T follicular helper cell (primary cell): Measurements from ENCODE around the gene ITGB6.

ENCODE experiments used
- DNase-seq: peaks from one replicate; pipeline ENCODE4 v3.0.0-alpha.2; 2020; ENCODE audit warnings: low read depth

The ITGB6 gene

GRCh38 chr2:160221391-160222276 lies 21.6 kb upstream of the ITGB6 start:
- DNase-seq = no peak

GRCh38 chr2:160220545-160221009 lies 20.5 kb upstream of the ITGB6 start:
- no peak for DNase-seq

- no peak for DNase-seq
Measured at GRCh38 chr2:160220026-160220425, 20.0 kb upstream of the ITGB6 start.

- DNase-seq = no peak
Measured at GRCh38 chr2:160214461-160215445, 14.7 kb upstream of the ITGB6 start.

- DNase-seq = no peak
Measured at GRCh38 chr2:160213511-160213910, 13.4 kb upstream of the ITGB6 start.

- peak; percentile 49 for DNase-seq
Measured at GRCh38 chr2:160210599-160211138, 10.6 kb upstream of the ITGB6 start.

GRCh38 chr2:160209516-160209856 lies 9.4 kb upstream of the ITGB6 start:
- DNase-seq = no peak

- no peak for DNase-seq
Measured at GRCh38 chr2:160208655-160209515, 8.8 kb upstream of the ITGB6 start.

- no peak for DNase-seq
Measured at GRCh38 chr2:160207804-160208654, 8.0 kb upstream of the ITGB6 start.

- no peak for DNase-seq
Measured at GRCh38 chr2:160207271-160207670, 7.2 kb upstream of the ITGB6 start.

- no peak for DNase-seq
Measured at GRCh38 chr2:160206436-160206835, 6.4 kb upstream of the ITGB6 start.

GRCh38 chr2:160205505-160205904 lies 5.4 kb upstream of the ITGB6 start:
- DNase-seq = no peak

GRCh38 chr2:160203422-160203821 lies 3.4 kb upstream of the ITGB6 start:
- no peak for DNase-seq

- DNase-seq = no peak
Measured at GRCh38 chr2:160203007-160203406, 2.9 kb upstream of the ITGB6 start.

- no peak for DNase-seq
Measured at GRCh38 chr2:160201849-160202539, 1.9 kb upstream of the ITGB6 start.

- DNase-seq = no peak
Measured at GRCh38 chr2:160200921-160201320, 849 bp upstream of the ITGB6 start.

GRCh38 chr2:160199053-160199452 lies 1.0 kb downstream of the ITGB6 start:
- no peak for DNase-seq

- DNase-seq = no peak
Measured at GRCh38 chr2:160197587-160197986, 2.5 kb downstream of the ITGB6 start.

GRCh38 chr2:160194946-160195345 lies 5.1 kb downstream of the ITGB6 start:
- no peak for DNase-seq

GRCh38 chr2:160194351-160194750 lies 5.7 kb downstream of the ITGB6 start:
- no peak for DNase-seq
